ENCODE measurements around the gene CDH24.

DNA sequence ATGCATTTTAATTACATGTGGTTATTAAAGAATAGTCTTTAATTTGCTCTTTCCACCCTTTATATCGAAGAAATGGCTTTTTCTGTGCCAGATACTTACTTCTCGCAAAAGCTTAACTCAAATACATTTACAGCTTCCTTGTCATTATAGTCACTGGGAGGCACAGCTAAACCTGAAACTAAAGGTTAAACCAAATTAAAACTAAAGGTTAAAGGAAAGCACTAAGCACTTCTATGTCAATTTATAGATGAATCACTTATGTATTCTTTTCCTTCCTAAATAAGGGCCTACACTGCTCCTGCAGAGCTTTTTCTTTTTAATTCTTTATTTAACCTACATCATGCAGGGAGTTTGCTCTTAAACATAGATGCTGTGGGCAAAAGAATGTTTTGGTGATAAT is 56.5 kb downstream of the CDH24 start:
- TF ChIP-seq POLR2A (IDR thresholded peaks at IDR 0.05; ENCODE audit: extremely low read depth, insufficient read length): no peak
- TF ChIP-seq, protein P1, sequence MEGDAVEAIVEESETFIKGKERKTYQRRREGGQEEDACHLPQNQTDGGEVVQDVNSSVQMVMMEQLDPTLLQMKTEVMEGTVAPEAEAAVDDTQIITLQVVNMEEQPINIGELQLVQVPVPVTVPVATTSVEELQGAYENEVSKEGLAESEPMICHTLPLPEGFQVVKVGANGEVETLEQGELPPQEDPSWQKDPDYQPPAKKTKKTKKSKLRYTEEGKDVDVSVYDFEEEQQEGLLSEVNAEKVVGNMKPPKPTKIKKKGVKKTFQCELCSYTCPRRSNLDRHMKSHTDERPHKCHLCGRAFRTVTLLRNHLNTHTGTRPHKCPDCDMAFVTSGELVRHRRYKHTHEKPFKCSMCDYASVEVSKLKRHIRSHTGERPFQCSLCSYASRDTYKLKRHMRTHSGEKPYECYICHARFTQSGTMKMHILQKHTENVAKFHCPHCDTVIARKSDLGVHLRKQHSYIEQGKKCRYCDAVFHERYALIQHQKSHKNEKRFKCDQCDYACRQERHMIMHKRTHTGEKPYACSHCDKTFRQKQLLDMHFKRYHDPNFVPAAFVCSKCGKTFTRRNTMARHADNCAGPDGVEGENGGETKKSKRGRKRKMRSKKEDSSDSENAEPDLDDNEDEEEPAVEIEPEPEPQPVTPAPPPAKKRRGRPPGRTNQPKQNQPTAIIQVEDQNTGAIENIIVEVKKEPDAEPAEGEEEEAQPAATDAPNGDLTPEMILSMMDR (IDR thresholded peaks at IDR 0.05; ENCODE audit: low read depth, low read length): no peak
